GM19324 (cell line): ENCODE data around the gene ZSCAN23.

Experiments used
- ATAC-seq: cut with Tn5 transposase; IDR thresholded peaks from one replicate; pipeline ENCODE4 v1.9.1; 2021; ENCODE audit warnings: mild to moderate bottlenecking, moderate library complexity; ENCODE audit not compliant: unreplicated experiment, low FRiP score

ZSCAN23 gene

GRCh38 chr6:28383235-28384142 is 59.8 kb downstream of the ZSCAN23 start:
- ATAC-seq: peak; percentile 79
